ENCODE data around the gene ARG2. TPM values are rescaled to one million over a fixed set of nuclear protein-coding genes. Genes with fewer than 3 reads are reported as not detected.

ARG2 gene
- total RNA-seq = 6.0 TPM

DNA sequence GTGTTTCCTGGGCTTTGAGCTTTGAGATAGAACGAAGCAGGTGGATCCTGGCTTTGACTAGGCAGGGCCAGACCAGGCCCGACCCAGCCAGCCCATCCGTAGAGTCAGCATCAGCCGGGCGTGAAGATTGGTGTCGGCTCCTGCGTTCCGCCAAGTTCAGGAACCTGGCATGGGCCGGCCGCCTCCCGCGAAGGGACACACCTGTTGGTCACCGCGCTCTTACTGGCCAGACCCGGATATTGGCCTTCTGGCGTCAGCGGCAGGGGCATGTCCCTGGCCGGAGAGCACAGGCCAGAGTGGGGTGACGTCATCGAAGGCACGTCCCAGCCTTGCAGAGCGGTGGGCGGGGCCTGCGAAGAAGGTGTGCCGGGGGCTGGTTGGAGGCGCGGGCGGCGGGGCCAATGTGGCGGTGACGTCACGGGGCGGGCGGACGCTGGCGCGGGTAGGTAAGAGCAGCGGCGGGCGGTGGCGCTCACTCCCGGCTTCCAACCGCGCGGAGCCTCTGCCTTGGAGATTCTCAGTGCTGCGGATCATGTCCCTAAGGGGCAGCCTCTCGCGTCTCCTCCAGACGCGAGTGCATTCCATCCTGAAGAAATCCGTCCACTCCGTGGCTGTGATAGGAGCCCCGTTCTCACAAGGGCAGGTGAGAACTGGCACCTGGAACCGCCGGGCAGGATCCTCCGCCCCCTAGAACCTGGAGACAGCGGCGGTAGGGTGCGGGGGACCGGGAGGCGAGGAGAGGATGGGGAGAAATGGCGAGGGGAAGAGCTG lies at the start of gene ARG2:
TSS of gene ARG2 (plus strand) at position 475 of the 771 bp plus-strand sequence. CDS start at position 533, 58 bp downstream.
- peak; percentile 97 for DNase-seq (ENCODE audit: low spot score)

GRCh38 chr14:67570453-67570852 lies 49.3 kb upstream of the ARG2 start:
- DNase-seq (ENCODE audit: low spot score) = no peak

- DNase-seq (ENCODE audit: low spot score) = peak; percentile 67
These were observed 48.3 kb upstream of the ARG2 start for GRCh38 chr14:67571275-67571990.

DNA sequence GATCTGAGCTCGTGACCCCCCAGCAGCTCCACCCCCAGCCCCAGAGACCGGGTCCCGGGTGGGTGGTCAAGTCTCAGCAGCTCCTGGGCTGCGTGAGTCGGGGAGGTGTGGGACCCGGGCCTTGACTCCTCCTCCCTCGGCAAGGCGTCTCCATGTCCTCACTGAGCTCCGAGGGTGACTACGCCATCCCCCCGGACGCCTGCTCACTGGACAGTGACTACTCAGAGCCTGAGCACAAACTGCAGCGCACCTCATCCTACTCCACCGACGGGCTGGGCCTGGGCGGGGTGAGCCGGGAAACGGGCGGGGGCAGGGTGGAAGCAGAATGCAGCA lies 47.8 kb upstream of the ARG2 start:
- no peak for DNase-seq (ENCODE audit: low spot score)

GRCh38 chr14:67572608-67573007 lies 47.1 kb upstream of the ARG2 start:
- no peak for DNase-seq (ENCODE audit: low spot score)

GRCh38 chr14:67573228-67574010 lies 46.3 kb upstream of the ARG2 start:
- no peak for DNase-seq (ENCODE audit: low spot score)

GRCh38 chr14:67574156-67574555 lies 45.6 kb upstream of the ARG2 start:
- no peak for DNase-seq (ENCODE audit: low spot score)

GRCh38 chr14:67574806-67575205 lies 44.9 kb upstream of the ARG2 start:
- DNase-seq (ENCODE audit: low spot score) = no peak

- DNase-seq (ENCODE audit: low spot score) = no peak
These were observed 44.0 kb upstream of the ARG2 start for GRCh38 chr14:67575684-67576083.

- DNase-seq (ENCODE audit: low spot score) = no peak
These were observed 43.3 kb upstream of the ARG2 start for GRCh38 chr14:67576216-67576955.

GRCh38 chr14:67577181-67577808 lies 42.4 kb upstream of the ARG2 start:
- DNase-seq (ENCODE audit: low spot score) = no peak

- DNase-seq (ENCODE audit: low spot score) = no peak
These were observed 41.6 kb upstream of the ARG2 start for GRCh38 chr14:67577909-67578749.

- DNase-seq (ENCODE audit: low spot score) = no peak
These were observed 40.7 kb upstream of the ARG2 start for GRCh38 chr14:67579040-67579439.

GRCh38 chr14:67579636-67580035 lies 40.1 kb upstream of the ARG2 start:
- DNase-seq (ENCODE audit: low spot score) = no peak

DNA sequence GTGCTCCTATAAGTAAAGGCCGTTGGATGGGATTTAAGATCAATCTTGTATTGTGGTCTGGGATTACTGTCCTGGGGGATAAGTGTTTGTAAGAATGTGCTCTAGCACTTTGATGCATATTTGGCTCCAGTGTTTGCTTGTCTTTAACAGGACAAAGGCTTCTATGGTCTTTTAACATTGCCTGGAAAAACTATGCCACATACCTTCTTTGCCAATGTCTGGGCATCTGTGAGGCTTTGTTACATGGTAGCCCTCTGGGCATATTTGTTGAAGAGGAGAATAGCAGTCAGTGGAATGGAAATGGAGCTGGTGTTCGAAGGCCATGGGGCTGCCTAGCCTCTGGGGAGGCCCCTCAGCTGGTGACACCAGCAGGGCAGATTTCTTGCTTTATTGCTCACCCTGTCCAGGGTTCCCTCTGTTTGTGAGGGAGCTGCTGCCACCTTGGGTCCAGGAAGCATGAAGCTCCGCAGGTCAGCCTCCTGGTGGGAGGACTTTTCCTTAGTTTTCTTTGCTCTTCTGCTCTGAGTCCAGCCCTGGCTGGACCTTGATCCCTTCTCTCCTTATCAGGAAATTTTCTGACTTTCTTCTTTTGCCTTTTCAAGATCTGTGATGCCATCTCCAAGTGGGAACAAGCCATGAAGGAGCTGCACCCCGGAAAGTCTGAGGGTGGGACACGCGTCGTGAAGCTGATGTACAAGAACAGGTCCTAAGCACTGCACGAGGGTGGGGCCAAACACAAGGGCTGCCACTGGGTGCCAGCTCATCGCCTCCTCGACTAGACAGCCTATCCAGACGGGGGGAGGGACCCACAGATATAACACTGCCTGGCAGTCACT lies 39.2 kb upstream of the ARG2 start:
- DNase-seq (ENCODE audit: low spot score) = no peak

GRCh38 chr14:67581643-67582042 lies 38.1 kb upstream of the ARG2 start:
- DNase-seq (ENCODE audit: low spot score) = no peak

GRCh38 chr14:67582061-67582460 lies 37.7 kb upstream of the ARG2 start:
- no peak for DNase-seq (ENCODE audit: low spot score)

DNA sequence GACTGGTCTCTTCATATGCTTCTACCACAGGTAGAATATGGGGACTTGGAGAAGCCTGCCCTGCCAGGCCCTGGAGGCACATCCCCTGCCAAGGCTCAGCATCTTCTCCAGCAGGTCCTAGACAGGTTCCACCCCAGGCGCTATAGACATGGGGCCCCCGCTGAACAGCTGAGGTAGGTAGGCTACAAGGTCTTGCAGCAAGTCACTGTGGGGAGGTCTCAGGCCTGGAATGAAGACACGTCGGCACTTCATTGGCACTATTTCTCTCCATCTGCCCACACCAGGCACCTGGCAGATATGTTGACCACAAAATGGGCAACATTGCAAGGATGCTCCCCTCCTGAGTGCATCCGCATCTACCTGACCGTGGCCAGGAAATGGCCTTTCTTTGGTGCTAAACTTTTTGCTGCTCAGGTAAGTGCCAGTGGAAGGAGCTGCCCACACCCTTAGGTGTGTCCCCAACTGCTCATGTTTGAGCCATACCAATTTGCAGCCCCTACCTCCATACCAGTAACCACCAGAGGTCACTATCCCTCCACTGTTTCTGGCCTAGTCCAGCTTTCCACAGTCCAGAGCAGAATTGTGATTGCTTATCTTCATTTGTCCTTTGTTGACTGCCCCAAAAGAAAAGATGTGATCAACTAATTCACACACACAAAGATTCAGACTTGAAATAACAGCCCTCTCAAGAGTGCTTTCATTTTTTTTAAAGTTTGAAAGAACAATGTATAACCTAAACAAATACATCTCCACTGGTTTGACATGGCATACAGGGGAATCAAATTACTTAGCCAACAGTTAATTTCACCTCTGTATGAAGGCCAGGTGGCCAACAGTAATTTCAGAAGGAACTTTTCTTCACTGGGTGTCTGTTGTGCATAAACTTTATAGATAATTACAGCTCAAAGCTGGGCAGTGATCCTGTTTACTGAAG lies 35.7 kb upstream of the ARG2 start:
- no peak for DNase-seq (ENCODE audit: low spot score)
